Measurements from ENCODE around the gene ZBTB39.
A peak's percentile ranks its signal among the peaks of the same experiment; 100 is the strongest.

ZBTB39 gene

GRCh38 chr12:56999456-56999855 lies 6.9 kb downstream of the ZBTB39 start:
- Mint-ChIP-seq H3K27me3 (ENCODE audit: low read depth) (no peaks in the 10 kb centered on the region), H3K36me3 (ENCODE audit: low read depth) (peaks cover 52% of the 10 kb centered on the region), H3K27ac (peak overlapping the region; percentile 87), H3K9me3 (no peaks in the 10 kb centered on the region), H3K4me3 (peak overlapping the region; percentile 66), H3K4me1 (ENCODE audit: low read depth) (peaks cover 33% of the 10 kb centered on the region)
- DNase-seq (ENCODE audit: low spot score) = no peak

- DNase-seq (ENCODE audit: low spot score) = peak; percentile 46
- peak overlapping the region; percentile 66 for H3K4me3 Mint-ChIP-seq
- H3K36me3 Mint-ChIP-seq (ENCODE audit: low read depth) = peaks cover 47% of the 10 kb centered on the region
These were observed 7.4 kb downstream of the ZBTB39 start for GRCh38 chr12:56998981-56999380.

GRCh38 chr12:56998316-56998715 lies 8.0 kb downstream of the ZBTB39 start:
- Mint-ChIP-seq H3K4me1 (ENCODE audit: low read depth) (peaks cover 33% of the 10 kb centered on the region), H3K27me3 (ENCODE audit: low read depth) (no peaks in the 10 kb centered on the region), H3K4me3 (peak overlapping the region; percentile 6), H3K36me3 (ENCODE audit: low read depth) (peaks cover 42% of the 10 kb centered on the region), H3K9me3 (no peaks in the 10 kb centered on the region), H3K27ac (no peak overlapping the region)
- no peak for DNase-seq (ENCODE audit: low spot score)

More at GRCh38 chr12:56998981-56999380, 7.4 kb downstream of the ZBTB39 start:
- H3K4me1 Mint-ChIP-seq (ENCODE audit: low read depth) = peaks cover 33% of the 10 kb centered on the region
- peak overlapping the region; percentile 87 for H3K27ac Mint-ChIP-seq
- H3K27me3 Mint-ChIP-seq (ENCODE audit: low read depth) = no peaks in the 10 kb centered on the region
- no peaks in the 10 kb centered on the region for H3K9me3 Mint-ChIP-seq

GRCh38 chr12:56996793-56997545 lies 9.4 kb downstream of the ZBTB39 start:
- H3K4me1 Mint-ChIP-seq (ENCODE audit: low read depth) = peaks cover 33% of the 10 kb centered on the region
- no peaks in the 10 kb centered on the region for H3K9me3 Mint-ChIP-seq
- no peak overlapping the region for H3K4me3 Mint-ChIP-seq
- DNase-seq (ENCODE audit: low spot score) = no peak
- H3K27me3 Mint-ChIP-seq (ENCODE audit: low read depth) = no peaks in the 10 kb centered on the region
- H3K27ac Mint-ChIP-seq = no peak overlapping the region
- peaks cover 31% of the 10 kb centered on the region for H3K36me3 Mint-ChIP-seq (ENCODE audit: low read depth)

- H3K4me3 Mint-ChIP-seq = no peak overlapping the region
- no peak overlapping the region for H3K27ac Mint-ChIP-seq
- peaks cover 23% of the 10 kb centered on the region for H3K36me3 Mint-ChIP-seq (ENCODE audit: low read depth)
These were observed 10.3 kb downstream of the ZBTB39 start for GRCh38 chr12:56995930-56996496.

GRCh38 chr12:56995201-56995929 lies 11.0 kb downstream of the ZBTB39 start:
- no peak for DNase-seq (ENCODE audit: low spot score)
- H3K27me3 Mint-ChIP-seq (ENCODE audit: low read depth) = no peaks in the 10 kb centered on the region
- no peak overlapping the region for H3K27ac Mint-ChIP-seq
- no peaks in the 10 kb centered on the region for H3K9me3 Mint-ChIP-seq
- peaks cover 29% of the 10 kb centered on the region for H3K4me1 Mint-ChIP-seq (ENCODE audit: low read depth)
- H3K36me3 Mint-ChIP-seq (ENCODE audit: low read depth) = peaks cover 20% of the 10 kb centered on the region
- H3K4me3 Mint-ChIP-seq = no peak overlapping the region

More at GRCh38 chr12:56995930-56996496, 10.3 kb downstream of the ZBTB39 start:
- peaks cover 31% of the 10 kb centered on the region for H3K4me1 Mint-ChIP-seq (ENCODE audit: low read depth)
- H3K27me3 Mint-ChIP-seq (ENCODE audit: low read depth) = no peaks in the 10 kb centered on the region
- no peak for DNase-seq (ENCODE audit: low spot score)
- H3K9me3 Mint-ChIP-seq = no peaks in the 10 kb centered on the region

GRCh38 chr12:56994231-56994746 lies 12.1 kb downstream of the ZBTB39 start:
- Mint-ChIP-seq H3K4me3 (no peak overlapping the region), H3K27me3 (ENCODE audit: low read depth) (peaks cover 4% of the 10 kb centered on the region), H3K27ac (peak overlapping the region; percentile 47), H3K4me1 (ENCODE audit: low read depth) (peaks cover 22% of the 10 kb centered on the region), H3K36me3 (ENCODE audit: low read depth) (peaks cover 13% of the 10 kb centered on the region), H3K9me3 (no peaks in the 10 kb centered on the region)
- no peak for DNase-seq (ENCODE audit: low spot score)

- Mint-ChIP-seq H3K27me3 (ENCODE audit: low read depth) (peaks cover 7% of the 10 kb centered on the region), H3K27ac (no peak overlapping the region), H3K9me3 (no peaks in the 10 kb centered on the region), H3K36me3 (ENCODE audit: low read depth) (peaks cover 8% of the 10 kb centered on the region), H3K4me3 (no peak overlapping the region), H3K4me1 (ENCODE audit: low read depth) (peaks cover 12% of the 10 kb centered on the region)
- DNase-seq (ENCODE audit: low spot score) = no peak
These were observed 13.0 kb downstream of the ZBTB39 start for GRCh38 chr12:56993346-56993745.

- DNase-seq (ENCODE audit: low spot score) = no peak
- Mint-ChIP-seq H3K27ac (peak overlapping the region; percentile 29), H3K27me3 (ENCODE audit: low read depth) (peaks cover 10% of the 10 kb centered on the region), H3K4me1 (ENCODE audit: low read depth) (peaks cover 12% of the 10 kb centered on the region), H3K4me3 (no peak overlapping the region), H3K9me3 (no peaks in the 10 kb centered on the region), H3K36me3 (ENCODE audit: low read depth) (peaks cover 3% of the 10 kb centered on the region)
These were observed 14.8 kb downstream of the ZBTB39 start for GRCh38 chr12:56991319-56992246.

GRCh38 chr12:56990648-56991318 lies 15.6 kb downstream of the ZBTB39 start:
- Mint-ChIP-seq H3K36me3 (ENCODE audit: low read depth) (peaks cover under 1% of the 10 kb centered on the region), H3K4me1 (ENCODE audit: low read depth) (peaks cover 11% of the 10 kb centered on the region), H3K4me3 (no peak overlapping the region), H3K27me3 (ENCODE audit: low read depth) (peaks cover 10% of the 10 kb centered on the region), H3K27ac (no peak overlapping the region), H3K9me3 (no peaks in the 10 kb centered on the region)
- no peak for DNase-seq (ENCODE audit: low spot score)

GRCh38 chr12:56989861-56990610 lies 16.3 kb downstream of the ZBTB39 start:
- Mint-ChIP-seq H3K4me3 (no peak overlapping the region), H3K27ac (no peak overlapping the region), H3K9me3 (no peaks in the 10 kb centered on the region), H3K36me3 (ENCODE audit: low read depth) (no peaks in the 10 kb centered on the region), H3K27me3 (ENCODE audit: low read depth) (peaks cover 10% of the 10 kb centered on the region), H3K4me1 (ENCODE audit: low read depth) (peaks cover 11% of the 10 kb centered on the region)
- DNase-seq (ENCODE audit: low spot score) = no peak

GRCh38 chr12:56988207-56988739 lies 18.1 kb downstream of the ZBTB39 start:
- Mint-ChIP-seq H3K27ac (no peak overlapping the region), H3K36me3 (ENCODE audit: low read depth) (no peaks in the 10 kb centered on the region), H3K4me3 (no peak overlapping the region), H3K27me3 (ENCODE audit: low read depth) (peaks cover 10% of the 10 kb centered on the region), H3K9me3 (no peaks in the 10 kb centered on the region), H3K4me1 (ENCODE audit: low read depth) (peaks cover 11% of the 10 kb centered on the region)
- no peak for DNase-seq (ENCODE audit: low spot score)
